IMR-90 (cell line): ENCODE data around the gene DESI2.

Experiments
- FOS ChIP-seq: fragments of 150-350 bp; IDR thresholded peaks from 2 replicates; pipeline ENCODE4 v1.6.1; 2016; ENCODE audit warnings: low read depth, low read length
- POLR2A ChIP-seq: IDR thresholded peaks from 2 replicates; pipeline ENCODE4 v1.6.1; 2012; ENCODE audit warnings: mild to moderate bottlenecking, low read depth, low read length
- TF ChIP-seq, protein P1 (sequence below): conservative IDR thresholded peaks from 2 replicates; pipeline ENCODE4 v1.5.1; 2012; ENCODE audit warnings: mild to moderate bottlenecking, low read depth, low read length, improper control_type of control experiment

DNA sequence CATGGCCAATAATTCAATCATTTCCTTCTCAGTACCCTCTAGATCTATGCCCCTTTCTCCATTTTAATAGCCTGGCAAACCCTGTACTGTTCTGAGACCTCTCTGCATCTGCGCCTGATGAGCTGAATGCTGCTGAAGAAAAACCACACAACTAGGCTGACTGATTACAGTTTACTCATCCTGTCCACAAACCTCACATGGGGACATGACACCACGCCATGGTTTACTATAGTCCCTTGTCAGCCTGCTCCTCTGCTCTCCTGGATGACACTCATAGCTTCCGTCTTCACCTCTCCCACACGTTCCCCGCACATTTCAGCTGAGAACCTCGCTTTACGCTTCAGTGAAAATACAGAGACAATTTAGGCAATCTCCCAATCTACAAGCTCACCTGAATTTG, 59.7 kb downstream of the DESI2 start:
- TF ChIP-seq FOS = no peak
- no peak for TF ChIP-seq POLR2A
- TF ChIP-seq, protein P1, sequence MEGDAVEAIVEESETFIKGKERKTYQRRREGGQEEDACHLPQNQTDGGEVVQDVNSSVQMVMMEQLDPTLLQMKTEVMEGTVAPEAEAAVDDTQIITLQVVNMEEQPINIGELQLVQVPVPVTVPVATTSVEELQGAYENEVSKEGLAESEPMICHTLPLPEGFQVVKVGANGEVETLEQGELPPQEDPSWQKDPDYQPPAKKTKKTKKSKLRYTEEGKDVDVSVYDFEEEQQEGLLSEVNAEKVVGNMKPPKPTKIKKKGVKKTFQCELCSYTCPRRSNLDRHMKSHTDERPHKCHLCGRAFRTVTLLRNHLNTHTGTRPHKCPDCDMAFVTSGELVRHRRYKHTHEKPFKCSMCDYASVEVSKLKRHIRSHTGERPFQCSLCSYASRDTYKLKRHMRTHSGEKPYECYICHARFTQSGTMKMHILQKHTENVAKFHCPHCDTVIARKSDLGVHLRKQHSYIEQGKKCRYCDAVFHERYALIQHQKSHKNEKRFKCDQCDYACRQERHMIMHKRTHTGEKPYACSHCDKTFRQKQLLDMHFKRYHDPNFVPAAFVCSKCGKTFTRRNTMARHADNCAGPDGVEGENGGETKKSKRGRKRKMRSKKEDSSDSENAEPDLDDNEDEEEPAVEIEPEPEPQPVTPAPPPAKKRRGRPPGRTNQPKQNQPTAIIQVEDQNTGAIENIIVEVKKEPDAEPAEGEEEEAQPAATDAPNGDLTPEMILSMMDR = no peak
